Left ventricle myocardium inferior (tissue), 1 donor: ENCODE measurements around the gene ARHGEF38. TPM values are rescaled to one million over a fixed set of nuclear protein-coding genes. Genes with fewer than 3 reads are reported as not detected.

Experiments
- DNase-seq: peaks from one replicate; pipeline ENCODE4 v3.0.0-alpha.2; 2020
- H3K27ac ChIP-seq: fragments of 200-600 bp; replicated peaks from 2 replicates; pipeline ENCODE4 v1.8.0; 2021
- H3K27me3 ChIP-seq: fragments of 200-600 bp; 2 replicates; pipeline ENCODE4 v1.8.0; 2021; ENCODE audit warnings: low read depth
- H3K36me3 ChIP-seq: fragments of 200-600 bp; 2 replicates; pipeline ENCODE4 v1.8.0; 2021
- H3K4me1 ChIP-seq: fragments of 200-600 bp; 2 replicates; pipeline ENCODE4 v1.8.0; 2021
- H3K4me3 ChIP-seq: fragments of 200-600 bp; 2 replicates; pipeline ENCODE4 v1.8.0; 2021; ENCODE audit warnings: mild to moderate bottlenecking, moderate library complexity
- H3K9me3 ChIP-seq: fragments of 200-600 bp; replicated peaks from 2 replicates; pipeline ENCODE4 v1.8.0; 2021
- CTCF ChIP-seq: fragments of 200-600 bp; IDR thresholded peaks from 2 replicates; pipeline ENCODE4 v1.8.0; 2021; ENCODE audit warnings: antibody characterized with exemption, mild to moderate bottlenecking, borderline replicate concordance
- intact Hi-C: fragments of 100-400 bp; cut with micrococcal nuclease; formaldehyde crosslinking; loops from one replicate; pipeline ENCODE4 v1.11.0; 2022
- total RNA-seq: library from RNA; stranded (reverse); fragmentation: NEBNext Ultra II Directional; extraction: Animal tissue kit (Norgen Biotek cat#: 25700); gene quantifications from one replicate; pipeline ENCODE4 v1.2.1, GENCODE V29; 2021
- donor health status: DM: no; HTN: yes; CAD: no; lungs with severe emphysema.

ARHGEF38 gene
- total RNA-seq, 1 donor from 2014 or later, result not detected

- Histone ChIP-seq H3K27ac (no peak overlapping the region), H3K36me3 (no peaks in the 10 kb centered on the region), H3K4me3 (no peak overlapping the region), H3K27me3 (no peaks in the 10 kb centered on the region), H3K9me3 (no peaks in the 10 kb centered on the region), H3K4me1 (no peaks in the 10 kb centered on the region)
- intact Hi-C loops, result no loop called here
- no peak for TF ChIP-seq CTCF
- no peak for DNase-seq
Observed at GRCh38 chr4:105659190-105659589, 106.8 kb downstream of the ARHGEF38 start.

- Histone ChIP-seq H3K27me3 (no peaks in the 10 kb centered on the region), H3K36me3 (no peaks in the 10 kb centered on the region), H3K27ac (no peak overlapping the region), H3K4me1 (no peaks in the 10 kb centered on the region), H3K9me3 (no peaks in the 10 kb centered on the region), H3K4me3 (no peak overlapping the region)
- no peak for TF ChIP-seq CTCF
- intact Hi-C loops, result no loop called here
- DNase-seq, result no peak
Observed at GRCh38 chr4:105661028-105661427, 108.6 kb downstream of the ARHGEF38 start.

DNA sequence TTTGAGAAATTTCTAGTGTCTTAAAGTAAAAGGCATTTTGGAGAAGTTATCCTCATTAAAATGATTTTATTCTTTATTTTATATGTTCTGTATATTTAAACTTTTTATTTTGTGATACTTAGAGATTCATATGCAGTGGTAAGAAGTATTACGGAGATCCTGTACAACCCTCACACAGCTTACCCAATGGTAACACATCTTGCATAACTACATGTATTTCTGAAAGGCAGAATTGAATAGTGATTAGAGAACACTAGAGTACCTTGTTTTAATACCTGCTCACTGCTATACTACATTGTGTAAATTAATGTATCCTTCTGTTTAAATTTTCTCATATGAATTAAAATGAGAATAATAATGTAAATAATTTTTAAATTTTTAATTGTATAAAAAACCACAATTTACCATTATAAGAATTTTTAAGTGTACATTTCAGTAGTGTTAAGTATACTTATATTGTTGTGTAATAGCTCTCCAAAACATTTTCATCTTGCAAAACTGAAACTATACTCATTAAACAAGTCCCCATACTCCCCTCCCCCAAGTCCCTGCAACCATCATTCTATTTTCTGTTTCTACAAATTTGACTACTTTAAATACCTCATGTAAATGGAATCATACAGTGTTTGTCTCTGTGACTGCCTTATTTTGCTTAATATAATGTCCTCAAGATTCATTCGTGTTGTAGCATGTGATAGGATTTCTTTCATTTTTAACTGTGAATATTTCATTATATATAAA lies 110.7 kb downstream of the ARHGEF38 start:
- H3K4me1 ChIP-seq, result no peaks in the 10 kb centered on the region
- H3K36me3 ChIP-seq, result no peaks in the 10 kb centered on the region
- DNase-seq, result no peak
- intact Hi-C loops, result no loop called here
- H3K9me3 ChIP-seq, result no peaks in the 10 kb centered on the region
- no peak overlapping the region for H3K27ac ChIP-seq
- no peaks in the 10 kb centered on the region for H3K27me3 ChIP-seq
- no peak overlapping the region for H3K4me3 ChIP-seq
- TF ChIP-seq CTCF, result no peak

DNA sequence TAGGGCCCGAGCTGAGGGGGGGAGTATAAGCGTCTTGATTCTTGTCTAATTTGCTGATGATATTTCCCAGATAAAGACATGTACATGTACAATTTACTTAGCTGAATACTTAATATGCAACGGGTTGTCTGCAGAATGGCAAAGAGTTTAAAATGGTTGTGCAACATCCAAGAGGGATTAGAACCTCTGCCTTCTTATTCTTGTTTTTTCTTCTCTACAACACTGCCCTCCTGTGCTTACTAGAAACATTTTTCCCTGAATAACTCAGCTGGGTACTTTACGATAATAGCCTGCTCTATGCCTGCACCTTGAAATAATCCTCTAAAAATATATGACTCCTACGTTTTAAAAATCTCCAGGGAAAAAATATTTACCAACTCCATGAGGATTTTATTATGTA lies 114.3 kb downstream of the ARHGEF38 start:
- Histone ChIP-seq H3K27me3 (peaks cover 4% of the 10 kb centered on the region), H3K27ac (no peak overlapping the region), H3K4me3 (no peak overlapping the region), H3K36me3 (no peaks in the 10 kb centered on the region), H3K9me3 (no peaks in the 10 kb centered on the region), H3K4me1 (no peaks in the 10 kb centered on the region)
- peak; percentile 55 for TF ChIP-seq CTCF
- no peak for DNase-seq
- intact Hi-C loops, result loop anchor here (5.0 kb wide), 1 partner anchor 144 kb away; no protein-coding TSS in a partner anchor

GRCh38 chr4:105670684-105671083 lies 118.3 kb downstream of the ARHGEF38 start:
- H3K27ac ChIP-seq, result no peak overlapping the region
- H3K4me1 ChIP-seq, result no peaks in the 10 kb centered on the region
- intact Hi-C loops, result no loop called here
- no peaks in the 10 kb centered on the region for H3K36me3 ChIP-seq
- no peak for TF ChIP-seq CTCF
- H3K9me3 ChIP-seq, result no peaks in the 10 kb centered on the region
- H3K4me3 ChIP-seq, result no peak overlapping the region
- no peak for DNase-seq
- H3K27me3 ChIP-seq, result peaks cover 4% of the 10 kb centered on the region
